NCI-H510A treated with DMSO at 0.1 percent for 48 hours (cell line): ENCODE measurements around the gene KMT5C.
A peak's percentile ranks its signal among the peaks of the same experiment; 100 is the strongest.

ENCODE experiments used
- DNase-seq: peaks from one replicate; lab custom pipeline; 2025; lab: John Stamatoyannopoulos, UW

Gene KMT5C

GRCh38 chr19:55347442-55348009, 7.8 kb downstream of the KMT5C start:
- no peak for DNase-seq

GRCh38 chr19:55348317-55349034, 8.8 kb downstream of the KMT5C start:
- DNase-seq: no peak

GRCh38 chr19:55350620-55351315, 11.1 kb downstream of the KMT5C start:
- DNase-seq: no peak

GRCh38 chr19:55352040-55352439, 12.4 kb downstream of the KMT5C start:
- no peak for DNase-seq

GRCh38 chr19:55352549-55353145, 13.0 kb downstream of the KMT5C start:
- no peak for DNase-seq

GRCh38 chr19:55353356-55353802, 13.7 kb downstream of the KMT5C start:
- no peak for DNase-seq

GRCh38 chr19:55353803-55354697, 14.4 kb downstream of the KMT5C start:
- DNase-seq: peak; percentile 5

GRCh38 chr19:55354698-55355212, 15.1 kb downstream of the KMT5C start, which contains the start of gene COX6B2:
Gene COX6B2 (minus strand): TSS chr19:55354719. CDS start chr19:55354521, 198 bp downstream.
- DNase-seq: no peak

- no peak for DNase-seq
These were observed 15.6 kb downstream of the KMT5C start for GRCh38 chr19:55355213-55355821.

GRCh38 chr19:55358493-55358892, 18.8 kb downstream of the KMT5C start:
- no peak for DNase-seq

- DNase-seq: no peak
These were observed 19.6 kb downstream of the KMT5C start for GRCh38 chr19:55358943-55359908.

- no peak for DNase-seq
These were observed 21.2 kb downstream of the KMT5C start for GRCh38 chr19:55360902-55361301.

GRCh38 chr19:55362174-55362989, 22.7 kb downstream of the KMT5C start:
- DNase-seq: no peak

GRCh38 chr19:55362990-55363716, 23.5 kb downstream of the KMT5C start, which contains the start of gene GARIN5B:
Gene GARIN5B (minus strand): TSS chr19:55363260. CDS start chr19:55363066, 194 bp downstream.
- no peak for DNase-seq

- DNase-seq: no peak
These were observed 25.6 kb downstream of the KMT5C start for GRCh38 chr19:55365245-55365644.

GRCh38 chr19:55365964-55366363, 26.3 kb downstream of the KMT5C start:
- DNase-seq: no peak

- DNase-seq: no peak
These were observed 27.1 kb downstream of the KMT5C start for GRCh38 chr19:55366790-55367189.

GRCh38 chr19:55368106-55368505, 28.4 kb downstream of the KMT5C start:
- no peak for DNase-seq
